Measurements from ENCODE around the gene DBP.
A peak's percentile ranks its signal among the peaks of the same experiment; 100 is the strongest.

The DBP gene

GRCh38 chr19:48611872-48612271 lies 25.3 kb downstream of the DBP start:
- DNase-seq (ENCODE audit: low read depth in 3 of 3): no peak

GRCh38 chr19:48609571-48610108 lies 27.5 kb downstream of the DBP start:
- DNase-seq (ENCODE audit: low read depth in 3 of 3): no peak

GRCh38 chr19:48608798-48609263 lies 28.3 kb downstream of the DBP start:
- DNase-seq (ENCODE audit: low read depth in 3 of 3): no peak

GRCh38 chr19:48607359-48607755 lies 29.8 kb downstream of the DBP start:
- no peak for DNase-seq (ENCODE audit: low read depth in 3 of 3)

GRCh38 chr19:48606463-48607358 lies 30.5 kb downstream of the DBP start, which contains the start of gene SPACA4:
Gene SPACA4, plus strand, starts transcription at chr19:48606742. Its CDS starts 237 bp downstream, at chr19:48606979.
- no peak for DNase-seq (ENCODE audit: low read depth in 3 of 3)

- no peak for DNase-seq (ENCODE audit: low read depth in 3 of 3)
Measured at GRCh38 chr19:48603850-48604249, 33.3 kb downstream of the DBP start.

GRCh38 chr19:48603449-48603848 lies 33.7 kb downstream of the DBP start:
- DNase-seq (ENCODE audit: low read depth in 3 of 3): no peak

GRCh38 chr19:48603001-48603400 lies 34.2 kb downstream of the DBP start:
- no peak for DNase-seq (ENCODE audit: low read depth in 3 of 3)

- DNase-seq (ENCODE audit: low read depth in 3 of 3): no peak
Measured at GRCh38 chr19:48600679-48601417, 36.3 kb downstream of the DBP start.

- DNase-seq (ENCODE audit: low read depth in 3 of 3): no peak
Measured at GRCh38 chr19:48598996-48599700, 38.0 kb downstream of the DBP start.

GRCh38 chr19:48596679-48597465 lies 40.3 kb downstream of the DBP start:
- no peak for DNase-seq (ENCODE audit: low read depth in 3 of 3)

- no peak for DNase-seq (ENCODE audit: low read depth in 3 of 3)
Measured at GRCh38 chr19:48596237-48596636, 40.9 kb downstream of the DBP start.

GRCh38 chr19:48595833-48596232 lies 41.3 kb downstream of the DBP start:
- DNase-seq (ENCODE audit: low read depth in 3 of 3): no peak

GRCh38 chr19:48595171-48595570 lies 42.0 kb downstream of the DBP start:
- no peak for DNase-seq (ENCODE audit: low read depth in 3 of 3)

GRCh38 chr19:48591021-48591420 lies 46.2 kb downstream of the DBP start:
- DNase-seq (ENCODE audit: low read depth in 3 of 3): no peak

GRCh38 chr19:48588670-48589401 lies 48.3 kb downstream of the DBP start:
- peak; percentile 67 to 86 (median 75) for DNase-seq (ENCODE audit: low read depth in 3 of 3)

GRCh38 chr19:48587387-48587786 lies 49.8 kb downstream of the DBP start:
- DNase-seq (ENCODE audit: low read depth in 3 of 3): no peak

GRCh38 chr19:48582168-48582567 lies 55.0 kb downstream of the DBP start:
- no peak for DNase-seq (ENCODE audit: low read depth in 3 of 3)
